Peyer's patch (tissue), 4 donors: Measurements from ENCODE around the gene PDZD2.

Experiments used
- CTCF ChIP-seq, 6 experiments: fragments of 450-650 bp in 4 of 6; fragments of 200-600 bp in 2 of 6; sonication (generic) in 1 of 6; IDR thresholded peaks; one replicate each; pipeline ENCODE4 v1.5.1; 2017 to 2019; ENCODE audit warnings: antibody characterized with exemption in 6 of 6, mild to moderate bottlenecking in 3 of 6, moderate library complexity in 1 of 6
- POLR2A ChIP-seq, 2 donors: fragments of 450-650 bp; IDR thresholded peaks; one replicate each; pipeline ENCODE4 v1.5.1; 2017; ENCODE audit warnings: antibody characterized with exemption in 2 of 2, mild to moderate bottlenecking in 2 of 2, moderate library complexity in 2 of 2

- TF ChIP-seq CTCF (IDR thresholded peaks at IDR 0.05) (no peak), POLR2A (IDR thresholded peaks at IDR 0.05) (no peak)
Measured at GRCh38 chr5:32123058-32123805, 484.3 kb downstream of the PDZD2 start.
